IMR-90 (cell line): ENCODE measurements around the gene PDILT. TPM values are rescaled to one million over a fixed set of nuclear protein-coding genes. Genes with fewer than 3 reads are reported as not detected.

ENCODE experiments used
- ATAC-seq: fragments of 200-7000 bp; cut with Tn5 transposase; 2 replicates; pipeline ENCODE4 v1.9.1; 2020; ENCODE audit warnings: low read depth, mild to moderate bottlenecking, moderate library complexity
- BruUV-seq: library from RNA; stranded (reverse); fragments of 400-500 nt; replicated peaks from 2 replicates; lab custom pipeline; 2021; lab: Mats Ljungman, UMichigan
- CTCF ChIA-PET: fragments of 300-600 bp; formaldehyde crosslinking; extraction: SDS; loops from one replicate; lab custom pipeline; 2021; ENCODE audit warnings: antibody characterized with exemption; lab: Yijun Ruan, JAX
- POLR2A ChIA-PET: fragments of 300-600 bp; sonication (Branson Sonifier 250); formaldehyde crosslinking; loops from one replicate; lab custom pipeline; 2022; ENCODE audit warnings: antibody characterized with exemption; ENCODE audit not compliant: unreplicated experiment; lab: Charles Lee
- DNase-seq: peaks from one replicate; pipeline ENCODE4 v3.0.0; 2013
- H2AFZ ChIP-seq: replicated peaks from 2 replicates; pipeline ENCODE3; 2013; ENCODE audit warnings: low read length, mild to moderate bottlenecking; ENCODE audit not compliant: poor library complexity
- H2AK5ac ChIP-seq: 2 replicates; pipeline ENCODE4 v1.6.1; 2013; ENCODE audit warnings: low read depth, low read length, inconsistent platforms
- H2AK9ac ChIP-seq: replicated peaks from 2 replicates; pipeline ENCODE3; 2013; ENCODE audit warnings: mild to moderate bottlenecking, low read depth, low read length, moderate library complexity; ENCODE audit not compliant: poor library complexity
- H2BK120ac ChIP-seq: 2 replicates; pipeline ENCODE4 v1.6.1; 2013; ENCODE audit warnings: low read depth, low read length, inconsistent platforms
- H2BK15ac ChIP-seq: 3 replicates; pipeline ENCODE4 v1.6.1; 2013; ENCODE audit warnings: low read depth, low read length, inconsistent platforms
- H2BK20ac ChIP-seq: 2 replicates; pipeline ENCODE4 v1.6.1; 2013; ENCODE audit warnings: low read depth, mild to moderate bottlenecking, inconsistent platforms, low read length, moderate library complexity
- H2BK5ac ChIP-seq: 2 replicates; pipeline ENCODE4 v1.6.1; 2013; ENCODE audit warnings: mild to moderate bottlenecking, low read depth, low read length, inconsistent platforms; ENCODE audit not compliant: poor library complexity, severe bottlenecking
- H3K14ac ChIP-seq: replicated peaks from 2 replicates; pipeline ENCODE4 v1.6.1; 2013; ENCODE audit warnings: low read depth, low read length, inconsistent platforms
- H3K18ac ChIP-seq: 2 replicates; pipeline ENCODE4 v1.6.1; 2013; ENCODE audit warnings: low read depth, low read length, control low read depth
- H3K23ac ChIP-seq: 2 replicates; pipeline ENCODE4 v1.6.1; 2013; ENCODE audit warnings: low read depth, low read length, inconsistent platforms
- H3K27ac ChIP-seq: 2 replicates; pipeline ENCODE4 v1.5.1; 2013; ENCODE audit warnings: mild to moderate bottlenecking, control low read depth, low read length; ENCODE audit not compliant: insufficient read depth
- H3K27me3 ChIP-seq: 2 replicates; pipeline ENCODE4 v1.6.1; 2013; ENCODE audit warnings: low read length; ENCODE audit not compliant: control insufficient read depth, insufficient read depth
- H3K36me3 ChIP-seq: 2 replicates; pipeline ENCODE4 v1.6.1; 2013; ENCODE audit warnings: low read length, mixed read lengths; ENCODE audit not compliant: control insufficient read depth, insufficient read depth
- H3K4ac ChIP-seq: 2 replicates; pipeline ENCODE4 v1.6.1; 2013; ENCODE audit warnings: low read depth, low read length, inconsistent platforms
- H3K4me1 ChIP-seq: 2 replicates; pipeline ENCODE4 v1.6.1; 2013; ENCODE audit warnings: low read length, mixed read lengths; ENCODE audit not compliant: control insufficient read depth, insufficient read depth
- H3K4me2 ChIP-seq: 2 replicates; pipeline ENCODE4 v1.6.1; 2013; ENCODE audit warnings: low read depth, mild to moderate bottlenecking, control low read depth, low read length, moderate library complexity
- H3K4me3 ChIP-seq: 2 replicates; pipeline ENCODE4 v1.5.1; 2013; ENCODE audit warnings: low read depth, mild to moderate bottlenecking, control low read depth, low read length, moderate library complexity; ENCODE audit not compliant: insufficient read depth
- H3K56ac ChIP-seq: 2 replicates; pipeline ENCODE4 v1.6.1; 2013; ENCODE audit warnings: low read length, inconsistent platforms; ENCODE audit not compliant: insufficient read depth; ENCODE audit errors: extremely low read depth
- H3K79me1 ChIP-seq, 2 experiments: 2 replicates each; pipeline ENCODE4 v1.6.1; 2013; ENCODE audit warnings: low read length in 2 of 2, inconsistent platforms in 1 of 2, low read depth in 1 of 2
- H3K9ac ChIP-seq: 2 replicates; pipeline ENCODE4 v1.6.1; 2013; ENCODE audit warnings: low read depth, low read length, control low read depth
- H3K9me1 ChIP-seq: 2 replicates; pipeline ENCODE4 v1.6.1; 2013; ENCODE audit warnings: low read length, inconsistent platforms; ENCODE audit not compliant: insufficient read depth
- H3K9me3 ChIP-seq: 2 replicates; pipeline ENCODE4 v1.6.1; 2013; ENCODE audit warnings: low read length; ENCODE audit not compliant: control insufficient read depth, insufficient read depth
- H4K20me1 ChIP-seq: 2 replicates; pipeline ENCODE4 v1.6.1; 2013; ENCODE audit warnings: low read length, inconsistent platforms; ENCODE audit not compliant: insufficient read depth
- H4K5ac ChIP-seq: 2 replicates; pipeline ENCODE4 v1.6.1; 2013; ENCODE audit warnings: mild to moderate bottlenecking, low read depth, low read length, control low read depth
- H4K8ac ChIP-seq, 2 experiments: 2 replicates each; pipeline ENCODE4 v1.6.1; 2013; ENCODE audit warnings: low read depth in 2 of 2, low read length in 2 of 2, control low read depth in 1 of 2, inconsistent platforms in 1 of 2
- H4K91ac ChIP-seq: 2 replicates; pipeline ENCODE4 v1.6.1; 2013; ENCODE audit warnings: low read depth, low read length, inconsistent platforms; ENCODE audit not compliant: insufficient read depth
- BHLHE40 ChIP-seq: fragments of 150-350 bp; IDR thresholded peaks from 2 replicates; pipeline ENCODE4 v1.6.1; 2016; ENCODE audit warnings: mild to moderate bottlenecking, low read depth, low read length
- CEBPB ChIP-seq: IDR thresholded peaks from 2 replicates; pipeline ENCODE4 v1.6.1; 2012; ENCODE audit warnings: low read depth, low read length, improper control_type of control experiment
- FOS ChIP-seq: fragments of 150-350 bp; IDR thresholded peaks from 2 replicates; pipeline ENCODE4 v1.6.1; 2016; ENCODE audit warnings: low read depth, low read length
- MAFK ChIP-seq: IDR thresholded peaks from 2 replicates; pipeline ENCODE4 v1.6.1; 2012; ENCODE audit warnings: low read depth, low read length, improper control_type of control experiment
- MAZ ChIP-seq: IDR thresholded peaks from 2 replicates; pipeline ENCODE4 v1.6.1; 2012; ENCODE audit warnings: low read depth, mild to moderate bottlenecking, low read length, improper control_type of control experiment, moderate library complexity, borderline replicate concordance
- NFE2L2 ChIP-seq: fragments of 150-350 bp; IDR thresholded peaks from 2 replicates; pipeline ENCODE4 v1.6.1; 2016; ENCODE audit warnings: low read depth, mild to moderate bottlenecking, low read length
- RAD21 ChIP-seq: IDR thresholded peaks from 2 replicates; pipeline ENCODE4 v1.6.1; 2012; ENCODE audit warnings: low read length, improper control_type of control experiment
- RCOR1 ChIP-seq: IDR thresholded peaks from 2 replicates; pipeline ENCODE4 v1.6.1; 2012; ENCODE audit warnings: mild to moderate bottlenecking, low read length, improper control_type of control experiment; ENCODE audit not compliant: insufficient replicate concordance
- SMC3 ChIP-seq: fragments of 150-350 bp; IDR thresholded peaks from 2 replicates; pipeline ENCODE4 v1.6.1; 2016; ENCODE audit warnings: low read depth, mild to moderate bottlenecking, antibody characterized with exemption, low read length, moderate library complexity
- WGBS, 2 experiments: methylation state at CpG; one replicate each; pipeline versions ENCODE4 v1.1.5 to v1.1.7; 2013; ENCODE audit warnings: missing lambda C conversion rate in 2 of 2; ENCODE audit not compliant: insufficient read length in 1 of 2; ENCODE audit errors: extremely low coverage in 2 of 2; 5-methylcytosine and 5-hydroxymethylcytosine counted together
- dilution Hi-C: fragments of 300-500 bp; cut with HindIII; formaldehyde crosslinking; loops from one replicate; pipeline ENCODE4 v1.14.3; 2018; ENCODE audit warnings: low sequenced_read_pairs; ENCODE audit not compliant: unreplicated experiment
- in situ Hi-C: fragments of 300-500 bp; cut with MboI; formaldehyde crosslinking; loops from 3 replicates; pipeline ENCODE4 v1.14.3; 2019; ENCODE audit warnings: low sequenced_read_pairs, inconsistent platforms, mixed read lengths
- intact Hi-C: fragments of 100-400 bp; cut with micrococcal nuclease; formaldehyde crosslinking; loops from 2 replicates; pipeline ENCODE4 v1.10.0; 2022
- polyA plus RNA-seq, 3 experiments: library from polyadenylated mRNA; depleted of rRNA; stranded (reverse); fragments of >200 nt; gene quantifications; 2 replicates each; pipeline ENCODE4 v1.2.3, GENCODE V29; 2012; ENCODE audit warnings: low replicate concordance in 1 of 3
- total RNA-seq: library from RNA; depleted of rRNA; stranded (reverse); fragments of >200 nt; gene quantifications from 2 replicates; pipeline ENCODE4 v1.2.3, GENCODE V29; 2012
- TF ChIP-seq, protein P1 (sequence below): conservative IDR thresholded peaks from 2 replicates; pipeline ENCODE4 v1.5.1; 2012; ENCODE audit warnings: mild to moderate bottlenecking, low read depth, low read length, improper control_type of control experiment

The PDILT gene
- total and polyA plus RNA-seq, 2 of the 4 experiments (the other 2 are of a cell fraction), result not detected

DNA sequence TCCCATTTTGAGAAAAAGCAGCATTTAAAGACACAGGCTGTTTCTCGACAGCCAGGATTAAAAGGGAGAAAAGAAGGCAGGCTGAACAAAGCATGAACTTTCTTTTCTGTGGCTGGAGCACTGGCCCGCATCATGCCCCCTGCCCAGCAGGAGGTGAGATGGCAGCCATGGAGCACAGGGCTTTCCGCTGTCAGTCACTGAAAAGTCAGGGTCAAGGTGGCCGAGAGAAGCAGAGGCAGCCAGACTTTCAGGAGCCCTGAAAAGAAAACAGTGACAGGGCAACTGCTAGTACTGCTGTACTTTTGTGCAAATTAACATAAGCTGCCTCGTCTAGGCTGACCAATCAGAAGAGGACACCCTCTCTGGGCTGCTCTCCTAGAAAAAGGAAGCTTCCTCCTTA, 71.4 kb downstream of the PDILT start:
- Histone ChIP-seq H3K18ac (no peak overlapping the region), H3K79me1 (no peaks in the 10 kb centered on the region), H3K56ac (no peak overlapping the region), H3K4me1 (no peaks in the 10 kb centered on the region), H3K4ac (no peak overlapping the region), H4K5ac (no peak overlapping the region), H2BK15ac (no peak overlapping the region), H4K20me1 (no peaks in the 10 kb centered on the region), H2AK9ac (no peak overlapping the region), H2AK5ac (no peak overlapping the region), H3K9me3 (peaks cover 20% of the 10 kb centered on the region), H4K91ac (no peak overlapping the region), H4K8ac (no peak overlapping the region), H3K14ac (no peak overlapping the region), H3K36me3 (no peaks in the 10 kb centered on the region), H3K27me3 (no peaks in the 10 kb centered on the region), H2BK20ac (no peak overlapping the region), H3K4me2 (no peak overlapping the region), H2AFZ (no peak overlapping the region), H3K4me3 (no peak overlapping the region), H3K9ac (no peak overlapping the region), H2BK120ac (no peak overlapping the region), H3K9me1 (no peaks in the 10 kb centered on the region), H2BK5ac (no peak overlapping the region), H3K23ac (no peak overlapping the region), H3K27ac (no peak overlapping the region)
- dilution Hi-C loops, result no loop called here
- ChIA-PET CTCF (no interaction called here), POLR2A (no interaction called here)
- in situ Hi-C loops, result loop anchor here (25.0 kb wide), 1 partner anchor 171 kb away; no protein-coding TSS in a partner anchor
- WGBS, 2 experiments, result 55% methylated on average over 3 of the region's 5 CpGs; no CpG with 5 or more reads in 1 of the 2 experiments
- intact Hi-C loops, result no loop called here
- DNase-seq (no peak), ATAC-seq (no peak)
- TF ChIP-seq NFE2L2 (no peak), MAZ (no peak), FOS (no peak), BHLHE40 (no peak), RCOR1 (no peak), CEBPB (no peak), MAFK (no peak), RAD21 (no peak), SMC3 (no peak)
- TF ChIP-seq, protein P1, sequence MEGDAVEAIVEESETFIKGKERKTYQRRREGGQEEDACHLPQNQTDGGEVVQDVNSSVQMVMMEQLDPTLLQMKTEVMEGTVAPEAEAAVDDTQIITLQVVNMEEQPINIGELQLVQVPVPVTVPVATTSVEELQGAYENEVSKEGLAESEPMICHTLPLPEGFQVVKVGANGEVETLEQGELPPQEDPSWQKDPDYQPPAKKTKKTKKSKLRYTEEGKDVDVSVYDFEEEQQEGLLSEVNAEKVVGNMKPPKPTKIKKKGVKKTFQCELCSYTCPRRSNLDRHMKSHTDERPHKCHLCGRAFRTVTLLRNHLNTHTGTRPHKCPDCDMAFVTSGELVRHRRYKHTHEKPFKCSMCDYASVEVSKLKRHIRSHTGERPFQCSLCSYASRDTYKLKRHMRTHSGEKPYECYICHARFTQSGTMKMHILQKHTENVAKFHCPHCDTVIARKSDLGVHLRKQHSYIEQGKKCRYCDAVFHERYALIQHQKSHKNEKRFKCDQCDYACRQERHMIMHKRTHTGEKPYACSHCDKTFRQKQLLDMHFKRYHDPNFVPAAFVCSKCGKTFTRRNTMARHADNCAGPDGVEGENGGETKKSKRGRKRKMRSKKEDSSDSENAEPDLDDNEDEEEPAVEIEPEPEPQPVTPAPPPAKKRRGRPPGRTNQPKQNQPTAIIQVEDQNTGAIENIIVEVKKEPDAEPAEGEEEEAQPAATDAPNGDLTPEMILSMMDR, result no peak
- BruUV-seq, result no TSS peak
